GM23248 (cell line): ENCODE measurements around the gene PHTF1. TPM values are rescaled to one million over a fixed set of nuclear protein-coding genes. Genes with fewer than 3 reads are reported as not detected.

Experiments used
- DNase-seq: peaks from one replicate; pipeline ENCODE4 v3.0.0-alpha.2; 2015
- H2AFZ ChIP-seq: fragments of 200-600 bp; sonication (generic); 2 replicates; pipeline ENCODE4 v1.6.1; 2016; ENCODE audit warnings: antibody characterized with exemption
- H3F3A ChIP-seq: fragments of 200-600 bp; sonication (generic); 2 replicates; pipeline ENCODE4 v1.6.1; 2016; ENCODE audit warnings: mild to moderate bottlenecking, antibody characterized with exemption, mixed run types; ENCODE audit not compliant: insufficient read depth
- H3K27ac ChIP-seq: fragments of 200-600 bp; sonication (generic); 2 replicates; pipeline ENCODE4 v1.5.1; 2016; ENCODE audit warnings: mild to moderate bottlenecking
- H3K27me3 ChIP-seq: fragments of 200-600 bp; sonication (generic); replicated peaks from 2 replicates; pipeline ENCODE4 v1.6.1; 2016; ENCODE audit warnings: mild to moderate bottlenecking; ENCODE audit not compliant: insufficient read depth
- H3K36me3 ChIP-seq: fragments of 200-600 bp; sonication (generic); 2 replicates; pipeline ENCODE4 v1.6.1; 2016; ENCODE audit warnings: low read depth, mild to moderate bottlenecking
- H3K4me1 ChIP-seq: fragments of 200-600 bp; sonication (generic); 2 replicates; pipeline ENCODE4 v1.6.1; 2016; ENCODE audit warnings: mild to moderate bottlenecking; ENCODE audit not compliant: insufficient read depth
- H3K4me2 ChIP-seq: fragments of 200-600 bp; sonication (generic); one replicate; pipeline ENCODE4 v1.6.1; 2016; ENCODE audit warnings: mild to moderate bottlenecking; ENCODE audit not compliant: unreplicated experiment
- H3K4me3 ChIP-seq: fragments of 200-600 bp; sonication (generic); 2 replicates; pipeline ENCODE4 v1.5.1; 2016; ENCODE audit warnings: mild to moderate bottlenecking
- H3K79me2 ChIP-seq: fragments of 200-600 bp; sonication (generic); 2 replicates; pipeline ENCODE4 v1.6.1; 2016; ENCODE audit warnings: mild to moderate bottlenecking; ENCODE audit not compliant: insufficient read depth
- H3K9ac ChIP-seq: fragments of 200-600 bp; sonication (generic); 2 replicates; pipeline ENCODE4 v1.6.1; 2016; ENCODE audit warnings: mild to moderate bottlenecking
- H3K9me2 ChIP-seq: fragments of 200-600 bp; sonication (generic); 2 replicates; pipeline ENCODE4 v1.6.1; 2016; ENCODE audit warnings: mixed run types, mild to moderate bottlenecking, moderate library complexity; ENCODE audit not compliant: insufficient read depth
- H3K9me3 ChIP-seq: fragments of 200-600 bp; sonication (generic); one replicate; pipeline ENCODE4 v1.6.1; 2017; ENCODE audit warnings: low read depth
- H4K20me1 ChIP-seq: fragments of 200-600 bp; sonication (generic); 2 replicates; pipeline ENCODE4 v1.6.0; 2016; ENCODE audit not compliant: insufficient read depth
- EZH2 ChIP-seq: fragments of 200-600 bp; sonication (generic); IDR thresholded peaks from 2 replicates; pipeline ENCODE4 v1.6.1; 2018; ENCODE audit warnings: antibody characterized with exemption, mild to moderate bottlenecking; ENCODE audit not compliant: insufficient read depth, poor library complexity, severe bottlenecking
- EZH2phosphoT487 ChIP-seq: fragments of 200-600 bp; sonication (generic); IDR thresholded peaks from 2 replicates; pipeline ENCODE4 v1.6.1; 2018; ENCODE audit warnings: antibody characterized with exemption, moderate library complexity, mild to moderate bottlenecking, low read depth; ENCODE audit not compliant: insufficient read depth
- WGBS, 2 experiments: methylation state at CpG; one replicate each; pipeline ENCODE4 v1.1.6; 2015 to 2017; ENCODE audit warnings: low lambda C conversion rate in 2 of 2, low coverage in 1 of 2; ENCODE audit errors: missing lambda C conversion rate in 2 of 2; 5-methylcytosine and 5-hydroxymethylcytosine counted together
- in situ Hi-C: fragments of 300-500 bp; cut with MboI; formaldehyde crosslinking; loops from 2 replicates; pipeline ENCODE4 v1.15.0; 2020
- polyA plus RNA-seq: library from polyadenylated mRNA; unstranded; fragments of >200 nt; fragmentation: Nextera tagmentation; extraction: Ambion mirVana; gene quantifications from 2 replicates; pipeline ENCODE4 v1.2.1, GENCODE V29; 2016
- total RNA-seq: library from RNA; depleted of rRNA; stranded (reverse); fragments of >200 nt; shearing (Covaris generic); gene quantifications from 2 replicates; pipeline ENCODE4 v1.2.3, GENCODE V29; 2014

PHTF1 gene
- total and polyA plus RNA-seq, 2 experiments from 2014 or later, result 15.9 to 18.2 TPM

GRCh38 chr1:113714606-113715269, 44.5 kb downstream of the PHTF1 start:
- H3K9me2 ChIP-seq, result no peaks in the 10 kb centered on the region
- 95 to 100% methylated on average over 3 of the region's 3 CpGs for WGBS, 2 experiments
- no peaks in the 10 kb centered on the region for H3F3A ChIP-seq
- peaks cover 26% of the 10 kb centered on the region for H3K36me3 ChIP-seq
- no peak overlapping the region for H3K9ac ChIP-seq
- no peaks in the 10 kb centered on the region for H3K4me1 ChIP-seq
- no peak overlapping the region for H3K4me3 ChIP-seq
- no peaks in the 10 kb centered on the region for H4K20me1 ChIP-seq
- no peaks in the 10 kb centered on the region for H3K79me2 ChIP-seq
- DNase-seq, result no peak
- H2AFZ ChIP-seq, result no peak overlapping the region
- H3K4me2 ChIP-seq, result no peak overlapping the region
- no peak for TF ChIP-seq EZH2
- TF ChIP-seq EZH2phosphoT487, result no peak
- in situ Hi-C loops, result no loop called here
- no peaks in the 10 kb centered on the region for H3K27me3 ChIP-seq
- no peaks in the 10 kb centered on the region for H3K9me3 ChIP-seq
- H3K27ac ChIP-seq, result no peak overlapping the region

DNA sequence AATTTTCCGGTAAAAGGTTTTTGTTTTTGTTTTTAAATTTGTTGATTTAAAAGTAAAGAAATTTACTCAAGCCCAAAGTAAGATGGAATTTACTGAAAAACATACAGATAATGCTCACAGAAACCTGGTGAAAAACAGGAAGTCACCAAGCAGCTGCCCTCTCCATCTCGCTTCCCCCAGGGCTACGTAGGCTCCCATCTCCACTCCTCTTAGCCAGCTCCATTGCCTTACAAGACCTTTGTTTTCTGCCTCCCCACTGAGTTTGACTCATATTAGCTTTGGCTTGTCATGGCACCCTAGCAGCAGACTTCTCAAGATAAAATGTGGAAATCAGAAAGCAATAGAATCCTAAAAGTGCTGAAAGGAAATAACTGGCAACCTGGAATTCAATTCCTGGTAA, 57.9 kb downstream of the PHTF1 start:
- TF ChIP-seq EZH2phosphoT487 (no peak), EZH2 (no peak)
- WGBS, 2 experiments, result 90 to 95% methylated on average over 3 of the region's 3 CpGs
- peak; percentile 5 for DNase-seq
- Histone ChIP-seq H3K4me3 (no peak overlapping the region), H2AFZ (no peak overlapping the region), H4K20me1 (no peaks in the 10 kb centered on the region), H3K79me2 (no peaks in the 10 kb centered on the region), H3K9me3 (no peaks in the 10 kb centered on the region), H3K9me2 (no peaks in the 10 kb centered on the region), H3K4me1 (no peaks in the 10 kb centered on the region), H3F3A (no peaks in the 10 kb centered on the region), H3K4me2 (no peak overlapping the region), H3K36me3 (peaks cover 25% of the 10 kb centered on the region), H3K27me3 (no peaks in the 10 kb centered on the region), H3K9ac (no peak overlapping the region), H3K27ac (no peak overlapping the region)
- in situ Hi-C loops, result no loop called here

DNA sequence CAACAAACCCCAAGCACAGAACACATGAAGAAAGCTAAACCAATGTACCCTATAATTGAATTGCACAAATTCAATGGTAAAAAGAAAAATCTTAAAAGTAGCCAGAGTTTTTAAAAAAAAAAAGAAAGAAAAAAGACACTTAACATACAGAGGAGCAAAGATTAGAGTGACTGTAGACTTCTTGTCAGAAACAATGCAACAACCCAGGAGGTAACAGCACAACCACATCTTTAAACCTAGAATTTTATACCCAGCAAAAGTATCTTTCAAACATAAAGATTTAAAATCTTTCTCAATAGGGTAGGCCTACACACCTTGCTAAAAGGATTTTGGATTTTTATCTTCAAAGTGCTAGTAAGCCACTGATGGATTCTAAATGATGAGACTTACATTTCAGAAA, 64.4 kb downstream of the PHTF1 start:
- H3F3A ChIP-seq, result no peaks in the 10 kb centered on the region
- no peaks in the 10 kb centered on the region for H3K79me2 ChIP-seq
- in situ Hi-C loops, result no loop called here
- H3K27ac ChIP-seq, result no peak overlapping the region
- no peaks in the 10 kb centered on the region for H3K27me3 ChIP-seq
- H4K20me1 ChIP-seq, result no peaks in the 10 kb centered on the region
- no peaks in the 10 kb centered on the region for H3K4me1 ChIP-seq
- no peak overlapping the region for H3K4me2 ChIP-seq
- H3K4me3 ChIP-seq, result no peak overlapping the region
- no peak for DNase-seq
- no peak overlapping the region for H2AFZ ChIP-seq
- no peaks in the 10 kb centered on the region for H3K9me2 ChIP-seq
- peaks cover 24% of the 10 kb centered on the region for H3K36me3 ChIP-seq
- no peak for TF ChIP-seq EZH2phosphoT487
- no peak for TF ChIP-seq EZH2
- H3K9ac ChIP-seq, result no peak overlapping the region
- H3K9me3 ChIP-seq, result no peaks in the 10 kb centered on the region

DNA sequence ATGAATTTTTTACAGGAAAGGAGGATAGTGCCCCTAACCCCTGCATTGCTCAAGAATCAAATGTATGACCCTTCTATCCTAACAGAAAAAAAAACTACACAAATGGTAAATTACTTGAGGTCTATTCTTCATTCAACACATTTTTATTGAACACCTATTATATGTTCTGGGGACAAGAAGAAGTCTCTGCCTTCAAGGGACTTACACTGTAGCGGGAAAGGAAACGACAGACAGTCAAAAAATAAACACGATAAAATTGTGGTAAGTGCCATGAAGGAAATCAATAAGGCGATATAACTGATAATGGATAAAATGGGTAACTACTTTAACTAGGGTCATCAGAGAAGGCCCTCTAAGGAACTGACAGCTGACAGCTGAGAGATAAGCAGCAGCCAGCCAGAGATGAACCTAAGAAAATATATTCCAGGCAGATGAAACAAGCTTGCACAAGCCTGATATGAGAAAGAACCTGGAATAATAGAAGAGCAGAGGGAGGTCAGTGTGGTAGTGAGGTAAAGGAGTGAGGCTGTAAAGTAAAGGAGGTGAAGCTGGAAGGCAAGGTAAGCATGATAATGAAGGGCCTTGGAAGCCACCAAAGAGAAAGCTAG, 66.4 kb downstream of the PHTF1 start:
- H3K4me3 ChIP-seq, result no peak overlapping the region
- H3K36me3 ChIP-seq, result peaks cover 24% of the 10 kb centered on the region
- in situ Hi-C loops, result no loop called here
- no peak overlapping the region for H3K4me2 ChIP-seq
- H4K20me1 ChIP-seq, result no peaks in the 10 kb centered on the region
- no peaks in the 10 kb centered on the region for H3K9me2 ChIP-seq
- H3K4me1 ChIP-seq, result no peaks in the 10 kb centered on the region
- H3K27ac ChIP-seq, result no peak overlapping the region
- H3K9ac ChIP-seq, result no peak overlapping the region
- H3K9me3 ChIP-seq, result no peaks in the 10 kb centered on the region
- no peaks in the 10 kb centered on the region for H3F3A ChIP-seq
- WGBS, 2 experiments, result 96 to 98% methylated on average over 4 of the region's 4 CpGs
- no peak for DNase-seq
- H2AFZ ChIP-seq, result no peak overlapping the region
- H3K79me2 ChIP-seq, result no peaks in the 10 kb centered on the region
- no peak for TF ChIP-seq EZH2phosphoT487
- no peak for TF ChIP-seq EZH2
- H3K27me3 ChIP-seq, result no peaks in the 10 kb centered on the region

GRCh38 chr1:113692342-113692741, 66.9 kb downstream of the PHTF1 start:
- H3K9me3 ChIP-seq, result no peaks in the 10 kb centered on the region
- no peak for DNase-seq
- H3K4me2 ChIP-seq, result no peak overlapping the region
- H3K27ac ChIP-seq, result no peak overlapping the region
- in situ Hi-C loops, result no loop called here
- H3K4me3 ChIP-seq, result no peak overlapping the region
- H3K9me2 ChIP-seq, result no peaks in the 10 kb centered on the region
- H3K36me3 ChIP-seq, result peaks cover 20% of the 10 kb centered on the region; the same call in 1 of the 2 replicates
- H3F3A ChIP-seq, result no peaks in the 10 kb centered on the region
- H4K20me1 ChIP-seq, result no peaks in the 10 kb centered on the region
- WGBS, 2 experiments, result 69 to 77% methylated on average over 2 of the region's 2 CpGs
- H3K4me1 ChIP-seq, result no peaks in the 10 kb centered on the region
- no peak overlapping the region for H2AFZ ChIP-seq
- no peaks in the 10 kb centered on the region for H3K27me3 ChIP-seq
- H3K9ac ChIP-seq, result no peak overlapping the region
- H3K79me2 ChIP-seq, result no peaks in the 10 kb centered on the region
- TF ChIP-seq EZH2 (no peak), EZH2phosphoT487 (no peak)
